Measurements from ENCODE around the gene IER5L. TPM values are rescaled to one million over a fixed set of nuclear protein-coding genes. Genes with fewer than 3 reads are reported as not detected.
"Not testable (repeated sequence)": the region's sequence is repeated elsewhere in the genome, so short reads cannot be mapped to it uniquely, and the experiment has no call there.

The IER5L gene
- total RNA-seq, 1 donor from 2014 or later: 19.4 TPM

GRCh38 chr9:129178568-129179382 lies 714 bp upstream of the IER5L start:
- no peak for DNase-seq

- DNase-seq: peak; percentile 50
Observed at GRCh38 chr9:129177443-129177790, 644 bp downstream of the IER5L start.

- DNase-seq: peak; percentile 74
Observed at GRCh38 chr9:129176701-129177442, 1.2 kb downstream of the IER5L start.

GRCh38 chr9:129175825-129176633 lies 2.0 kb downstream of the IER5L start:
- DNase-seq: peak; percentile 84

GRCh38 chr9:129175515-129175824 lies 2.6 kb downstream of the IER5L start:
- DNase-seq: no peak

GRCh38 chr9:129174724-129175514 lies 3.1 kb downstream of the IER5L start:
- DNase-seq: peak; percentile 81

- peak; percentile 94 for DNase-seq
Observed at GRCh38 chr9:129174102-129174723, 3.8 kb downstream of the IER5L start.

- DNase-seq: no peak
Observed at GRCh38 chr9:129173296-129174101, 4.6 kb downstream of the IER5L start.

GRCh38 chr9:129172816-129173215 lies 5.2 kb downstream of the IER5L start:
- DNase-seq: no peak

- DNase-seq: no peak
Observed at GRCh38 chr9:129171993-129172751, 5.9 kb downstream of the IER5L start.

- peak; percentile 44 for DNase-seq
Observed at GRCh38 chr9:129170229-129170628, 7.8 kb downstream of the IER5L start.

- peak; percentile 81 for DNase-seq
Observed at GRCh38 chr9:129166623-129167557, 11.2 kb downstream of the IER5L start.

- no peak for DNase-seq
Observed at GRCh38 chr9:129165198-129165597, 12.9 kb downstream of the IER5L start.

- DNase-seq: no peak
Observed at GRCh38 chr9:129164246-129164930, 13.7 kb downstream of the IER5L start.

GRCh38 chr9:129163753-129164152 lies 14.3 kb downstream of the IER5L start:
- DNase-seq: no peak

GRCh38 chr9:129163198-129163670 lies 14.8 kb downstream of the IER5L start:
- DNase-seq: not testable (repeated sequence)

GRCh38 chr9:129162497-129163197 lies 15.4 kb downstream of the IER5L start:
- no peak for DNase-seq

GRCh38 chr9:129161534-129161837 lies 16.6 kb downstream of the IER5L start:
- DNase-seq: no peak
